GM19438 (cell line): ENCODE data around the gene CHDH.

ENCODE experiments used
- ATAC-seq: cut with Tn5 transposase; IDR thresholded peaks from one replicate; pipeline ENCODE4 v1.9.1; 2021; ENCODE audit warnings: low read depth; ENCODE audit not compliant: unreplicated experiment

CHDH gene, protein sequence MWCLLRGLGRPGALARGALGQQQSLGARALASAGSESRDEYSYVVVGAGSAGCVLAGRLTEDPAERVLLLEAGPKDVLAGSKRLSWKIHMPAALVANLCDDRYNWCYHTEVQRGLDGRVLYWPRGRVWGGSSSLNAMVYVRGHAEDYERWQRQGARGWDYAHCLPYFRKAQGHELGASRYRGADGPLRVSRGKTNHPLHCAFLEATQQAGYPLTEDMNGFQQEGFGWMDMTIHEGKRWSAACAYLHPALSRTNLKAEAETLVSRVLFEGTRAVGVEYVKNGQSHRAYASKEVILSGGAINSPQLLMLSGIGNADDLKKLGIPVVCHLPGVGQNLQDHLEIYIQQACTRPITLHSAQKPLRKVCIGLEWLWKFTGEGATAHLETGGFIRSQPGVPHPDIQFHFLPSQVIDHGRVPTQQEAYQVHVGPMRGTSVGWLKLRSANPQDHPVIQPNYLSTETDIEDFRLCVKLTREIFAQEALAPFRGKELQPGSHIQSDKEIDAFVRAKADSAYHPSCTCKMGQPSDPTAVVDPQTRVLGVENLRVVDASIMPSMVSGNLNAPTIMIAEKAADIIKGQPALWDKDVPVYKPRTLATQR

GRCh38 chr3:53846134-53846850 is at the start of gene CHDH, which contains the start of gene IL17RB:
CHDH (minus strand) TSS chr3:53846419; CDS start chr3:53824008, 22,411 bp downstream.
IL17RB (plus strand) TSS chr3:53846568; CDS start chr3:53846589, 21 bp downstream.
- peak; percentile 52 for ATAC-seq

DNA sequence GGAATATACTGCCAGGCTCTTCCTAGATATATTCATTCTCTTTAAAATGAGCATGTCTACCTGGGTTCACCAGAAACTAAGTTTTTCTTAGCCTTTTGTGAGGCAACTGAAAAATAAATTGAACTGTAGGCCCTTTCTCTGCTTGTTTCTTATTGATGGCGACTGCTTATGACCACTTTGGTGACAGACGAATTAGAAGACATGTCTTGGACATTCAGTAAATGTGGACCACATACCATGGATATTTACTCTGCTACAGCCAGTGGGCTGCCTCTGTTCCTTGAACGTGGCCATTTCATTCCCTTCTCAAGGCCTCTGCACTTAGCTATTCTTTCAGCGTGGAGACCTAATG is 46.0 kb upstream of the CHDH start:
- no peak for ATAC-seq

DNA sequence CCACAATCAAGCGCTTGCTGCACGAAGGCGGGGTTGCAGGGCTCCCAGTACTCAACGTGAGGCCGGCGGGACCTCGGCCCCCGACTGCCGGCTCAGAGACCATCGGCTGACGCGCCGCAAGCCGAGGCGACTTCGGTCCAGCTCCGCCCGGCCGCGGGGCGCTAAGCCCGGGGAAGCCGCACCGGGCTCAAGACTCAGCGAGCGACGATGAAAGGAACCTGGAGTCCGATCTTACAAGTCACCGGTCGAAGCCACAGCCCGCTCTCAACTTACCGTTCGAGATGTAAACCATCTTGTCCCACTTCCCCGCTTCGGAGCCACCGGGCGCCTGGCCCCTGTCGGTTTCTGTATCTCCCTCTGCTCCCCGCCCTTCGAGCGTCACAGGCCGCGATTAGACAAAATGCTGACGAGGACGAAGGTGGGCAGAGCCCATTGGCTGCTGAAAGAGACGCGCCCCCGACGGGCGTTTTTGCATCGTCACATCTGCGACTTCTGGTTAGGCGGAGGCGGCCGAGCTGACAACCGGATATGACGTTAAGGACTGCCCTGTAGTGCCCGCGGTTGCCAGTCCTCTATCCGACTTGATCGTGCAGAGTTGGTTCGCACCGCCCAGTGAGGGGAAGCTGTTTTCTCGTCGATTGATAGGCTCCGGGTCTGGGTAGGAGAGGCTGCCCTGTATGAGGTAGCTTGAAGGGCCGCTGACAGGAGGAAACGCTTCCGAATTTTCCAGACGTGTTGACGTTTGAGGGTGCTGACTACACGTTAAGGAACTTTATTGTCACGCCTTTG is 45.5 kb upstream of the CHDH start, which contains the start of gene SELENOK:
Gene SELENOK, minus strand, starts transcription at position 363 of the 789 bp plus-strand sequence.
- peak; percentile 94 for ATAC-seq

DNA sequence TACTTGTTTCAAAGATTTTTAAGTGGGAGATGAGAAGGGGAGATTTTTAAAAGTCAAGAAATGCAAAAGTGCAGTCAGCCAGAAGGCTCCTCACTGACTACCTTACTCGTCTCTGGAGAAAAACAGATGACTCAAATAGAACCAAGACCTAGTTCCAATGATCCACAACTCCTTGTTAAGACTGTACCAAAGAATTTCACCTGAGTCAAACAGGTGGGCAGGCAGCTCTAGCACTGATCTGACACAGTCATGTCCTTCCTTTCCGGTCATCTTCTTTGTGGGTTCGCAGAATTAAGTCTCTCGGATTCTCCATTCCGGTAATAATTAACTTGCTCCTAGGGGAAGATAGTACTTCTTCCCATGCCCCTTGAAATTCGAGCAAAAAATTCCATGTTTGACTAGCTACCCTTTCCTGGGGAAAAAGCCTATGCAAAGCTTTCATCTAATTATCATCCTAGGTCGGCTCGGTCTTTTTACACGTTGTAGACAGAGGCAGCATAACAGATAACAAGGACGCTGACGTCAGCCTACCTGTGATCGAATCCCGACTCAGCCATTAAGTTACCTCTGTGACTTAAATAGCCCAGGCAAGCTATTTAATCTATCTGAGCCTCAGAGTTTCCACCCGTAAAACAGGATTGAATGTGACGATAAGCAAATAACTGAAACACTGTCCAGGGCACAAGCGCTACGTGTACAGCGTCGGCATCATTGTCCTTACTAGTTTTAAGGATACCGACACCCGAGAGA is 44.7 kb upstream of the CHDH start:
- ATAC-seq: no peak

DNA sequence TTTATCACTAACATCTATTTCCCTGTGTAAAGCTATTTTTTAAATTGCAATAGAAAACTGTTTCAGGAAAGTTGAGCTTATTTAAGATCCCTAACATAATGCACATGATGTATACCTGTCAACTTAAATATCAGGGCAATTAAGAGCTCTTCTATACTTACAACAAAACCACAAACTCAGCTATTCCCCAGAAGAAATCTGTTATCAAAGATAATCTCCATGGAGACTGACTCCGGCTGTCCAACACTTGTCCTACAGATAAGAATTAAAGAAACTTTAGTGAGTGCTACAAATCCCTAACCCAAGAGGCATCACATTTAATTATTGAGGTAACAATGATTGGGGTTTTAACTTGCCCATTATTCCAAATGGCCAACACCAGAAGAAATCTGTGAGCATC is 42.0 kb upstream of the CHDH start:
- no peak for ATAC-seq

DNA sequence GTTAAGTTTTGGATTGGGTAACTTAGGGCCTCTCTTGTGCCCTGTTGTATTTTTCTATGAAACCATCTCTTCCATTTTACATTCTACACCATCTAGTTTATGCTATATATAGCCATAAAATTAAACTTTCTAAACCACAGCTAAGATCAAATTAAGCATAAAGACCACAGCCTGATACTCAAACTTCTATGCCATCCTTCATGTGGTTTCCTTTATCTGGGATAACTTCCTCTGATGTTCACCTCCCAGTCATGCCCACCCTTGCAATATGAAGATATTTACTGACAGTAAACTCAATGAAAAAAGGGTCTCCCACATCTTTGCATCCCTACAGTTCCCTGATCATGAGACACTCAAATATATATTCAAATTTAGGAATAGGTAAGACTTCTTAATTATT is 41.2 kb upstream of the CHDH start:
- no peak for ATAC-seq

- no peak for ATAC-seq
Observed at GRCh38 chr3:53885239-53885638, 39.0 kb upstream of the CHDH start.

GRCh38 chr3:53884623-53885022 is 38.4 kb upstream of the CHDH start:
- no peak for ATAC-seq

DNA sequence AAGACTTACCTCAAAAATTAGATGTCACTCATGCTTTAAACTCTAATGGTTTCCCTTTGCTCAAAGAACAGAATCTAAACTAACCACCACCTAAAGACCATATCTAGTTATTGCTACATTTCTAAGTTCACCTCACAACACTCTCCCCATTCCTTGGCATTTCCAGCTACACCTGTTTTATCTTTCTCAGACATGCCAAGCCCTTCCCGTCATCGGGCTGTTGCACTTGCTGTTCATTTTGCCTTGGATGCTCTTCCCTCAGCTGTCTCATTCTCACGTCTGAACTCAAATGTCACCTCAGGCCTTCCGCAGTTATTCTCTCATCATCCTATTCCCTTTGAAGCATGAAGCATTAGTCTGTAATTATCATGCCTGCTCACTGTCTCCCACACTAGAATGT is 36.8 kb upstream of the CHDH start:
- ATAC-seq: no peak

- peak; percentile 86 for ATAC-seq
Observed at GRCh38 chr3:53881691-53882593, 35.7 kb upstream of the CHDH start, which contains the start of gene ACTR8. ACTR8 (minus strand) TSS chr3:53882152; CDS start chr3:53882101, 51 bp downstream.

- no peak for ATAC-seq
Observed at GRCh38 chr3:53880396-53881345, 34.5 kb upstream of the CHDH start.

GRCh38 chr3:53865732-53866499 is 19.7 kb upstream of the CHDH start:
- ATAC-seq: peak; percentile 72

DNA sequence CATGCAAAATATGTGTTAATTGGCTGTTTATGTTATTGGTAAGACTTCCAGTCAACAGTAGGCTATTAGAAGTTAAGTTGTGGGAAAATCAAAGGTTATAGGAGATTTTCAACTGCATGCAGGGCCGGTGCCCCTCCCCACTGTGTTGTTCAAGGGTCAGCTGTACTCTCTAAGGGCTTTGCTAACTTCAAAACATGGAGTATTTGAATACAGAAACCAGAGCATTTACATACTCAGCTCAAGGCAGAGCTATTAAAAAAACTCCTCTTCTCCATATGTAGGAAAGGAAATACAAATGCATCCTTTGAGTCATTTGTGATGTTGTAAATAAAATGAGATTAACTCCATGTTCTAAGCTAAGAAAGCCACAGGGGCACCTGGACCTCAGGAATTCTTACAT is 16.9 kb upstream of the CHDH start:
- ATAC-seq: no peak

DNA sequence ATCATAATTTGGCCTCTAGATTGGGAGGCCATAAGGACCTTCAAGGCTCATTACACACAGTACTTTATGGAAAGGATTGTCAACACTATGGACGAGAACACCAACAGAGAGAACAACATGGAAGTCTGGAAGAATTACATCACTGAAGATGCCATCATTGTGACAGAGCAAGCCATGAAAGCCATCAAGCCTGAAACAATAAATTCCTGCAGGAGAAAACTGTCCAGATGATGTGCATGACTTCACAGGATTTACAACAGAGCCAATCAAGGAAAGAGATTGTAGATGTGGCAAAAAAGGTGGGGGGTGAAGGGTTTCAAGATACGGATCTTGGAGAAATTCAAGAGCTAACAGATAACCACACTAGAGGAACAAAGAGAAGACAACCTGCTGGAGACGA is 16.0 kb upstream of the CHDH start:
- ATAC-seq: no peak

- no peak for ATAC-seq
Observed at GRCh38 chr3:53860196-53860595, 14.0 kb upstream of the CHDH start.

- ATAC-seq: no peak
Observed at GRCh38 chr3:53859178-53859577, 13.0 kb upstream of the CHDH start.
